M059J (cell line): ENCODE measurements around the gene RASGRF1. TPM values are rescaled to one million over a fixed set of nuclear protein-coding genes. Genes with fewer than 3 reads are reported as not detected.
"Not testable (repeated sequence)": the region's sequence is repeated elsewhere in the genome, so short reads cannot be mapped to it uniquely, and the experiment has no call there.

Source experiments
- DNase-seq: peaks from one replicate; pipeline ENCODE4 v3.0.0-alpha.2; 2012; ENCODE audit warnings: low read depth
- total RNA-seq: library from RNA; depleted of rRNA; stranded (reverse); fragments of >200 nt; shearing (Covaris generic); gene quantifications from 2 replicates; pipeline ENCODE4 v1.2.3, GENCODE V29; 2014

Gene RASGRF1
- total RNA-seq, 1 experiment from 2014 or later = 0.94 TPM

DNA sequence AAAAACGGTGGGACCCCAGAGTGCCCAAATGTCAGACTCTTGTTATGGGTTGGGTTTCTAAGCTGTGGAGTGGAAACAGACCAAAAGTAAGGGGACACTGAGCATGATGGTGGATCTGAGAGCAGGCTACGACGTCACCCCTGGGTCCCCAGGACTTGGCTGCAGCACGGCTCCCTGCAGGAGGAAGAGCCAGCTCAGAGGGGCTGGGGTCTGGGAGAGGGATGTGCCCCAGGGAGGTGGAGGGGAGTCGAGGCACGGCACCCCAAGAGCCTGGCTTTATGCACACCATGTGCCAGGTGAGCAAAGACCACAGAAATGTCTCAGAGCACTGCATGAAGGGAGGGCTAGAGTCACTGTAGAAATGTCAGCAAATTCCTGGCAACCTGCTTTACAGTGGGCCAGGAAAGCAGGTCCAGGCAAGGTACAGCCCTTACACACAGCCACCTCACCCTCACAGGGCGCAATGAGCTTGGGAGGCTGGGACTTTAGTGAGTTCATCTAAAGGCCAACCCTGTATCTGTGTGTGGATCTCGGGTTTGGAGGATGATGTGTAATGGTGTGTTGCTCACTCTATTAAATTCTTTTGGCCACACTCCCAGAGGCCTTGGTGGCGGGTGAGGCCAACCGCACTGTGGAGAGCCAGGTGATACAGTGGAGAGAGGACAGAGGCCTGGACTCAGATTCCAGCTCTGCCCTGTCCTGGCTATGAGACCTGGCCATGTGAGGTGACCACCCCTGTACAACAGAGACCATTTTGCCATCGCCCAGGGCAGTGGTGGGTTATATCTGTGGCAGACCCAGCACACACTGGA, 159.8 kb downstream of the RASGRF1 start:
- DNase-seq = peak; percentile 99

DNA sequence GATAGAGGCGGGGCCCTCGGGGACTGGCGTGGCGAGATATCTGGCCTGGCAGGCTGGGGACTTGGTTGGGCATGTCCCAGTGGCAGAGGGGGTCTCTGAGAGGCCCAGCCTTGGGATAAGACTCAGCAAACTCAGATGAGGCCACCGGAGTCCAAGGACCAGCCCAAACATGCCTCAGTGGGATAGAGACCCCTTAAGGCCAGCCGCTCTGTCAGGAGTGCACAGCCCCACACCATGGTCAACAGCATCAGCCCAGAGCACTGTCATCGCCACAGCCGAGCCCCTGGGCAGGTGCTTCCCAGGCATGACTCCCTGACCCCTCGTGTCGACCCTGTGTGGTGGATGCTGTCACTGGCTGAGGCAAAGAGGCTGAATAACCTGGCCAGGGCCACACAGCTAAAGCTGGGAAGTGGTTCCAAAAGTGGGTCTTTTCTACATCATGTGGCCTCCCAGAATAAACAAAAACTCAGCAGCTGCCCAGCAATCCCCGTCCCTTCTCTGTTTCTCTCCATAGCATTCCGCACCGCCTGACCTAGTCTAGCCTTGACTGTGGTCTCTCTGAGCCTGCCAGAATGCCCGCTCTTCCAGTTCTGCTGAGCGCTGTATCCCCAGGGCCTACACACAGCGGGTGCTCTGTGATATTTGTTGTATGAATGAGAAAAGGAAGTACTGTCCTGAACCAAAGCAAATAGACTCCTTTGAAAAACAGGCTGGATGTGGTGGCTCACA, 160.9 kb downstream of the RASGRF1 start:
- DNase-seq = peak; percentile 48

DNA sequence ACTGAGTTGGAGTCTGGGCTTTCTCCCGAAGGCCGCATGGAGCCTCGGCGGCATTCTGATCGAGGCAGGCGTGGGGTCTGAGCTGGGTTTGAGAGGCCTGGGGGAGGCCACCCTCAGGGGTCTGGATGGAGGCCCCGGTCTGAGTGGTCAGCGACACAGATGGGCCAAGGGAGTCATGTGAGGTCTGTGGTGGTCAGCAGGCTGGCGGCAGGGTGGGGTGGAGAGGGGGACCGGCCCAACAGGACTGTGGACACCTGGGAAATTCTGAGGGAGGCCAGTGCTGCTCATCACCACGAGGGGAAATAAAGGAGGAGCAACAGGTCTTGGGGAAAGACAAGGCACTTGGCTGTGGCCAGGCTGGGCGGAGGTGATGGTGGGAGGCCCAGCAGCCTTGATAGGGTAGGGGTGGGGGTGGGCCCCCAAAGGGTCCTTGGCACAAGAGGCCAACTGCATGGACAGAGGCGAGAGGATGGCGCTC, 161.9 kb downstream of the RASGRF1 start:
- DNase-seq = no peak

DNA sequence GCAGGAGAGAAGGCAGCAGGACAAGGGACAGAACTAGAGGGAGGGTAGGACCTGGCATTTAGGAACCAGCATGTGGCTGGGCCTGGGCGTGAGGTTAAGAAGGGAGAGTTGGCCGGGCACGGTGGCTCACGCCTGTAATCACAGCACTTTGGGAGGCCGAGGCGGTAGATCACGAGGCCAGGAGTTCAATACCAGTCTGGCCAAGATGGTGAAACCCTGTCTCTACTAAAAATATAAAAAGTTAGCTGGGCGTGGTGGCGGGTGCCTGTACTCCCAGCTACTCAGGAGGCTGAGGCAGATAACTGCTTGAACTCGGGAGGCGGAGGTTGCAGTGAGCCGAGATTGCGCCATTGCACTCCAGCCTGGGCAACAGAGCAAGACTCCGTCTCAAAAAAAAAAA, 162.4 kb downstream of the RASGRF1 start:
- not testable (repeated sequence) for DNase-seq

DNA sequence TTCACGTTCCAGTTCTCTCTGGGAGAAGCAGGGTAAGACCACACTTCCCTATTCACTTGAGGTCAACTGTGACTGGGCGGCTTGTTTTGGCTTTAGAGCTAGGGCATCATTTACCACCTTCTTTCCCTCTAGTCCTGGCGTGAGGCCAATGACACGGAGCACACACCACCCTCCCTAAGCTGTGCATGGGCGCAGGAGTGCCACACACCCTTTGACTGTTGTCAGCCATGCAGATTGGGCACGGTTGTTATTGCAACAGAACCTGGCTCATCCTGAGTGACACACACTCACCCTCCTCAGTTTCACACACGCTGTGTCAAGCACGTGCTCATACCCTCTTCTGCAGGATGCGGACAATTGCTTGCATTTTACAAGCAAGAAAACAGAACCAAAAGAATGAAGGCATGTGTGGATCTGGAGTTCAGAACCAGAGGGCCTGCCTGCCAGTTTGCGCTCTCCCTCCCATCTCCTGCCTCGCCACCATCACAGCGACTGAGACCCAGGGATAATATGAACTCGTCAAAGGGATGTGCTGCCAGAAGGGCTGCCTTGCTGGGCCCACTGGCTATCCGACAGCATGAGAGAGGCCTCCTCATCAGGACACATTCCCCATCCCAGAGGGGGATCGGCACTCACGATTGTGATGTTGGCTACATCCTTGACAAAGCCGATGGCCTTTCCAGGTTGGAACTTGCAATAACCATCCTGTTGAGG, 163.3 kb downstream of the RASGRF1 start:
- DNase-seq = no peak

DNA sequence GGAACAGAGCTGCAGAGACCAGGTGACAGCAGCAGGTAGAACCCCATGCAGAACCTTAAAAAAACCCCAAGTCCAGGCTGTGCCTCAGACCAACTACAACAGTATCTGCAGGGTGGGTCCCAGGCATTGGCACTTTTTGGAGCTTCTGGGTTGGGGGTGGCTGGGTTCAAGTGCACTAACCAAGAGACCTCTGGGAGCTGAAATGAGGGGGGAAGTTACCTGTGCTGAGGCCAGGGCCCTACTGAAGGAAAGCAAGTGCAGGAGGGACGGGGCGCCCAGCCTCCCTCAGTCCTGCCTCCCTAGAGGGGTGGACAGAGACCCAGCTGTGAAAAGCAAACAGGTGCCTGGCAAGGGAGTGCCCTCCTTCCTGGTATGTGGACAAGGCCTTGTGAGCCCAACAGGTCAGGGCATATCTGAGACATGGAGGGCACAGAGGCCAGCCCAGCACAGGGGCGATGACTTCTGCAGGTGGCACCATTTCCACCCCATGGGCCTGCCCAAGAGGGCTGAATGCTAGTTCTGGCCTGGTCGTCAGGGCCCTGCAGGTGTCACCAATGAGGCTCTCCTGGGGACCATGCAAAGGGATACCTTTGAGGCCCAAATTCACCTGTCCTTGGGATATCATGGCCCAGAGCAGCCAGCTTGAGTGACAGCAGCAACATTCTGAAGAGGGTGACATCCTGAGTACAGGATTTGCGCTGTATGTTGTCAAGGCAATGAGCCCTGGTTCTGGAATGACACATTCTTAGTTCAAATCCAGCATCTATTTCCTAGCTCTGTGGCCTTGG, 164.4 kb downstream of the RASGRF1 start:
- no peak for DNase-seq

DNA sequence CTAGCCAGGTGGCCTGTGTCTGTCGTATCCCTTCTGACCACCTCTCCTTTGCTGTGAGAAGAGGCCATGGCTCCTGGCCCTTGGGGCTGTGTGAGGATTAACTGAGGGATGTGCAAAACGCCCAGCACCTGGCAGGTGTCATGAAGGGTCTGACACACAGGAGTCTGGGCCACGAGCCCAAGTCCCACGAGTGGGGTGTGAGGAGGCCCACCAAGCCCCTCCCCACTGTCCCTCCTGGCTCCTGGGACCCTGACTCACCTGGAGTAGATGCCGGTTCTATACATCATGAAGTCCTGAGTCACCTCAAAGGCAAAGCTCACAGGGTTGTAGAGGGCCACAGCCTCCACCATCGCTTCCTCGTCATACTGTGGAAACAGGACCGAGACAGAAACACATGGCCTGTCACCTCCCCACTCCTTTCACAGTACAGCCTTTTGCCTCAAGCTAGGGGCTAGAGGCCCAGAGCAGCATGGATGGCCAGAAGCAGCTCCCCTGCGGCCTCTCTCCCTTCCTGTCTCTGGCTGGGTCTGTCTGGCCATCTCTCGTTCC, 165.4 kb downstream of the RASGRF1 start:
- DNase-seq = no peak

DNA sequence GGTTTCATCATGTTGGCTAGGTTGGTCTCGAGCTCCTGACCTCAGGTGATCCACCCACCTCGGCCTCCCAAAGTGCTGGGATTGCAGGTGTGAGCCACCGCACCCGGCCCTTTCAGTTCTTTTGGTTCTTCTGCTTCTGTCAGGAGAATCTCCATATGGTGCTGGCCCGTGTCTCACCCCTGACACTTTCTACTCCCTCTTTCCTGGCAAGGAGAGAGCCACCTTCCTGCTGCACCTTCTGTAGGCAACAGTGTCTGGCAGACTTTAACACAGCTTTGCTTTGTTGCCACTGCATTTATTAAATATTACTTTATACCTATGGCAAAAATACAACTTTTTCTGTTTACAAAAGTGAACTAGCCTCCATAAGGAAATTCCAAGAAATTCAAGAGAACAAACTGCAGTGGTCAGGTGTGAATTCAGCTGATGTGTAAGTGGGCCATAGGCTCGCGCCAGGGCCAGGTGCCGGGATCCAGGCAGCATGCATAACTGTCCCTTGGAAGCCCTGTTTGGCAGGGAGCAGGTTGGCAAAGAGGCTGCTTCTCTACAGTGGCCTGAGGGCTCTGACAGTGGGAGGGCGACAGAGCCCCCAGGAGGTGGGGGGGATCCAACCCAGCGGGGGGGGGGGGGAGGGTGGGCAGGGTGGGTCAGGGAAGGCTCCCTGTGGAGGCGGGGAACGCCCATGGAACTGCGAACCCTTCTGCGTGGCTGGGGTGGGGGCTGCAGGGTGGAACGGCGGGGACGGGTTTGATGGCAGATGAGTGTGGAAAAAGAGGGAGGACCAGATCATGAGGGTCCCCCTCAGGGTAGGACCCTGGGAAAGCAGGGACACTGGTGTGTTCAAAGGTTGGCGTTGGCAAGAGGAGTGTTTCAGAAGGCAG, 166.9 kb downstream of the RASGRF1 start:
- no peak for DNase-seq

DNA sequence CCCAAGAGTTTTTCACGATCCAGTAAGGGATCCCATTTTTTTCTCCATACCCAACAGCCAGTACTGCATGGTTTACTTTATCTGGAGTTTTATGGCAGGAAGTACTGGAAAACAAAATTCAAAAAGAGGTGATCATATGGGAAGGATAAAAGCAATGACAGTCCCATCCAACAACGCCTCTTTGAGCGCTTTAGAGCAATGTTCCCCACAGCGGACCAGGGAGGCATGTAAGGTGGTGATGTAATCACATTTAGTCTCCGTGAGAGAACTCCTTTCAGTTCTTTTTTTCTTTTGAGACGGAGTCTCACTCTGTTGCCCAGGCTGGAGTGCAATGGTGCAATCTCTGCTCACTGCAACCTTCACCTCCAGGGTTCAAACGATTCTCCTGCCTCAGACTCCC, 167.6 kb downstream of the RASGRF1 start:
- no peak for DNase-seq

DNA sequence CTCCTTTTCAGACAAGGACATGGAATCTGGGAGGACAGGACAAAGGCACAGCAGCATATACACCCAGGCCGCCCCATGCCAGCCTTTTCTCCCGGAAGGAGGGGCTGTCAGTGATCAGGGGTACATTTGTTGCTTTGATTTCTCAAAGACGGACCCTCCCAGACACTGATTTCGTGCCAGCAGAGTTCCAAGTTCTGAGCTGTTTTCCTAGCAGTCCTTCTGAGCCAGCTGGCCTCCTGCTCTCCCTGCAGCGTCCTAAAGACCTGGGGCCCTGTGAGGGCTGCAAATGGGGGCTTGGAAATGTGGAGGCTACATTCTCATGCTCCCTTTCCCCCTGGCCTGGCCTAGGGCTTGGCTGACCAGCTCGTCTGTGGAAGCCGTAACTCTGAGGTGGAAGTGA, 168.1 kb downstream of the RASGRF1 start:
- no peak for DNase-seq

DNA sequence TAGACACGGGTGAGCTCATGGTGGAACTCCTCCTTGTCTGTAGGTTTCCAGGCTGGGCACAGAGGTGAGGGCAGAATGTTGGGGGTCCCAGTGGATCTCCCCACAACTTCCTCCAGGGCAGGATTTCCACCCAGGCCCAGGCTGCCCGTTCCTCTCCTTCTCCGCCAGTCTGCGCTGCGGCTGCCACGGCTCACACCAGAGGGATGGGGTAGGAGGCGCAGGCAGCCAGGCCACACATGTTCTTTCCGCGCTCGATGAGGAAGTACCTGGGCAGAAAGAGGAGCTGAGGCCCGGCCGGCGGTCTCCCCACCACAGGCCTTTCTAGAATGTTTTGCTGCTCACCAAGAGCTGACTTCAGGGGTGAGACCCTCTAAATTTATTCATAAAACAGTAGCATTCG, 168.6 kb downstream of the RASGRF1 start:
- no peak for DNase-seq

DNA sequence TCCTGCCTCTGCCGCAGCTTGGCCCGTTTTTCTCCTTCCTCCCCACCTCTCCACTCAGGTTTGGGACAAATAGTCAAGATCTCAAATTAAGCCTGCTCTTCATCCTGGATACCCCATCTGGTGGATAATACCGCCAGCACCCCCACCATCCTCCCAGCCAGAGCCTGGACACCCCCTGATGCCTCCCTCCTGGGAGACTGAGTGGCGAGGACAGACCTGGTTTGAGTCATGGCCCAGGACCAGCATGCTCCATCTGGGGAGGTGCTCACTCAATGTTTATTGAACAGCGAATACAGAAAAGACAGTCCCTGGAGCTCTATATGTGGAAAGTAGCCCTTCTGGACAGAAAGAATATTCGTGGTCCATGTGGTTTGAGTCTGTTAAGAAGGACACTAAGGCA, 169.1 kb downstream of the RASGRF1 start:
- no peak for DNase-seq

DNA sequence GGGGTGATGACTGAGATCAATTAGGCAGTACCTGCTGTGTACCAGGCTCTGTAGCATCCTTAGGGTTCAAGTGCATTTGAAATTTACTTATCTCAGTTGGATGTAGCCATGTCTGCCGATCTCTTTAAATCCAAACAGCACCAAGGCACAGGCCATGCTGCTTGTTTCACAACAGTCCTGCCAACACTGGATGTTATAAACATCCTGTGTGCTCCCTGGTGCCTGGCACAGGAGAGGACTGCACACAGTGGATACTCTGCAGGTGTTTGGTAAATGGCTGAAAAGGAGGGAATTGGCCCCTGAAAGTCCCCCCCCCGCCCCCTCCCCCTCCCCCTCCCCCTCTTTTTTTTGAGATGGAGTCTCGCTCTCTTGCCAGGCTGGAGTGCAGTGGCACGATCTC, 172.7 kb downstream of the RASGRF1 start:
- no peak for DNase-seq

DNA sequence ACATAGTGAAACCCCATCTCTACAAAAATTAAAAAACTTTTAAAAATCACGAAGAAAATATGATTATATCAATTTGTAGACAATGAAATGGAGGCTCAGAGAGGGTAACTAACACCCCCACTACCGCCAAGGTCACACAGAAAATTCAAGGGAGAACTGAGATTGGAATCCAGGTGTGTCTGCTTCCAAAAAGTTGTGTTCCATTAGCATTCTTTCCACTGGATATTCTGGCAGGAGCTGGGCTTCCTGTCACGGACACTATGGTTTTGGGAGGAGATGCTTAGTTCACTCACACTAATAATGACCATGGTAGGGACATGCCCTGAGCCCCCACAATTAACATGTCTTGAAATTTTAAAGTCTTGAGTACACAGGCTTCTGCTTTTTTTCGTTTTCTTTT, 174.5 kb downstream of the RASGRF1 start:
- no peak for DNase-seq

DNA sequence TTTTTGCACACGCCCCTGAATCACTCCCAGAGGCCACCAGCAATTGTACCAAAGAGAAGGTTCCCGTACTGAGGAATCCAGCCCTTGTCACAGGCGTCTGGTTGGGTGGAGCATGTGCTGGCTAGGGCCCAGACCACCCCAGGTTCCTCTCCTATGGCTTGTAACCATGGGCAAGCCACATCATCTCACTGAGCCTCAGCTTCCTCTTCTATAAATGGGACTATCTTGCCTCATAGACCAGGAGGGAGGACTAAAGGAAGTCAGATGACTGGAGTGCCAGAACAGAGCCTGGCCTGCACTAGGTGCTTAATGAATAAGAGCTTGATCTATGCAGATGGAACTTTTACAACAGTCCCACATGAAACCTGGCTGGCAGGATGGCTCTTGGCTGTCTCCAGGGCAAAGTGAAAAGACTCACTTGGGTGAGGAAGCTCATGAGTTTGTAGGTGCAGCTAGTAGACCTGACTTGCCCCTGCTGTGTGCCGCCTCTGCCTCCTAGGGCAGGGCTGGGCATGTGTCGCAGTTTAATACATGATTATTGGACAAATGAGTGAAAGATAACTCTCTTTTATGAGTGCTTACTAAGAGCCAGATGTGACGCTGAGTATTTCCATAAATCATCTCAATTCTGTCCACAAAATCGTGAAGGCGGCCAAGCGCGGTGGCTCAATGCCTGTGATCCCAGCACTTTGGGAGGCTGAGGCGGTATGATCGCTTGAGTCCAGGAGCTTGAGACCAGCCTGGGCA, 175.1 kb downstream of the RASGRF1 start:
- DNase-seq = no peak

DNA sequence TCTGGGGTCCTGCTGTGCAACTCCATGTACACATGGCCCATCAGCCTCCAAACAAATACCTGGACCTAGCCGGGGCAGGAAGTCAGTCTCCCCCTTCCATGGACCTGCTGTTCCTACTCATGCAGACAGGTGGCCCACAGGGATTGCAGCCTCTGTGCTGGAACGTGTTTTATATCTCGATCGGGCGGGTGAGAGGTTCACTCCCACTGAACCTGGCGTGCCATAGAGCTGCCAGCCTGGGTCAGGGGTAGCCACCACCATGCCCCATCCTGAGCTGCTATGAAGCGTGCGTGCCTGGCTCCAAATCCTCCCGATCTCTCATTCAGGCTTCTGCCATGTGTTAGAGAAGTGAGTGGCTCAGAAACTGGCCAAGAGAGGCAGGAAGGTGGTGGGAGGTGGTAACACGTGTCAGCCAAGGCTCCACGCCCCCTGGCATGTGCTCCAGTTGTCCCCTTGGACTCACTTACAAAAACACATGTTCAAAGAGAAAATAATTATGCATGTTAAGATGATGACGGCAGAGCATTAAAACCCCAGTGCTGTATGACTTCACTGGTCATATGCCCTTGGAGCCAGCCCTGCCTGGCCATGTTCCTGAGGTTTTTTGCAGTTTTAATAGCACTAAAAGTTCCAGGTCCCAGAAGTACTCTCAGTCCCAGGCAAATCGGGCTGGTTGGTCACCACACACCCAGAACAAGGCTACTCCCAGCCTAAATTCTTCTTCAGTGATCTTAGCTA, 176.4 kb downstream of the RASGRF1 start:
- DNase-seq = no peak

DNA sequence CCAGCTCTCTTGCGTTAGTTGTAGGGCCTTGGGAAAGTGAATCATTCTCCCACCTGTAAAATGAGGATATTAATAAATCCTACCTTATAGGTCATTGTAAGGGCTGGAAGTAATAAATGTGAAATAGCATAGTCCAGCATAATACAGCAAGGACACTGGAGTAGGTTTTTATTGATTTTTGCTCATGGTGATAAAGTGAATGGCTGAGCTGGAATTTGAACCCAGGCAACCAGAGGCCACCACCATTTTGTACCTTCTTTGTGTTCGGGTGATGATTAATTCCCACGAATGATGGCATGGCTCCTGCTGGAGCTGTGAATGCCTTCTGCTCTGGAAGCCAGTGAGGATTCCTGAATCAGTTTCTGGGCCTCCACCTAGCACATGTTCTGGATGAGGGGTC, 177.6 kb downstream of the RASGRF1 start:
- no peak for DNase-seq

DNA sequence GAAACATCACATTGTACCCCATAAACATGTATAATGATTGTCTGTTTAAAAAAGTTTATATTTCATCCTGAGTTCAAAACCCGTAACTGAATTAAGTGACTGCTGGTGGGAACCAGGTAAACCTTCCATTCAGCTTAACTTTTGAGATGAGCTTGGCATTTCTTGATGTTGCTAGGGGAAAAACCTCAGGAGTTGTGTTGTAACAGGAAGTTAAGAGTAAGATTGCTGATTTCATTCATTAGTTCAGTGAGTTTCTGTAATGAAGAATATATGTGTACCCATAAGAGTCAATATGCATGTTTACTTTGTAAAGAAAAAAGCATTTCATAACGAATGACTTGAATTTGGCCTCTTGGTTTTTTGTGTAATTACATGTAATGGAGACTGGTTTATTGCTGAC, 178.3 kb downstream of the RASGRF1 start:
- DNase-seq = no peak

DNA sequence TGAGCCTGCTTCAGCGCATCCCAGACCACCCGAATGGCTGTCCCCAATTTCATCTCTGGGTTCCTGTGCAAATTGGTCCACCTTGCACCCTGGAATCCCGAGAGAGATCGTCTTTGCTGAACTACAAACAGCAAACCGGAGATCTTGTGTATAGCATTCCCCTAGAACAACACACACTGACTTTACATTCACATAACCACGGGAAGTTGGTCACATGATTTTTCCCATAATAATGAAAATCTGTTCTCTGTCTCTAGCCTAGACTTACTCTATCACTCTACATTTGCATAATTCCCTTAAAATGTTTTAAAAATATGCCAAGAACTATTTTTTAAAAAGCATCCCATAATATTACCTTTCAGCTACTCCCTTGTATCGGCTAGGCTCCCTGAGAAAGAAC, 180.3 kb downstream of the RASGRF1 start:
- no peak for DNase-seq
